ENCODE results near the gene FRMD3. TPM values are rescaled to one million over a fixed set of nuclear protein-coding genes. Genes with fewer than 3 reads are reported as not detected.

The FRMD3 gene
- total RNA-seq, 1 experiment from 2014 or later, result 14.5 TPM

DNA sequence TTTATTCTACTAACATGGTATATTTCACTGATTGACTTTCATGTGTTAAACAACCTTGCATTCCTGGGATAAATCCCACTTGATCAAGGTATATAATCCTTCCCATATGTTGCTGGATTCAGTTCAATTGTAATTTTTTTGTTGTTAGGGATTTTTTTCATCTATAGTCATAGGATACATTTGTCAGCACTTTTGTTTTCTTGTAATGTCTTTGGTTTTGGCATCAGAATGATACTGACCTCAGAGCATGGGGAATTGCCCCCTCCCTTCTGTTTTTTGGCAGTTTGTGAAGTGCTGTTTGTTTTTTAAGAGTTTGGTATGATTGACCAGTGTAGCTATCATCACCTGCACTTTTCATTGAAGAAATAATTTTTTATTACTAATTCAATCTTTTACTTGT is 298.5 kb downstream of the FRMD3 start:
- ChIA-PET POLR2A (no interaction called here), CTCF (no interaction called here)
- Histone ChIP-seq H3K9me3 (ENCODE audit: control insufficient read depth, insufficient read depth, low read depth, low read length) (no peaks in the 10 kb centered on the region), H3K36me3 (ENCODE audit: control insufficient read depth, insufficient read depth, low read length) (no peaks in the 10 kb centered on the region), H3K27me3 (ENCODE audit: control insufficient read depth, insufficient read depth, low read length) (no peaks in the 10 kb centered on the region), H3K4me1 (ENCODE audit: control insufficient read depth, insufficient read depth, low read length) (no peaks in the 10 kb centered on the region), H3K27ac (ENCODE audit: low read length) (no peak overlapping the region), H3K4me3 (ENCODE audit: low read depth in 2 of 2, low read length in 2 of 2) (no peak overlapping the region)
- no peak for DNase-seq (ENCODE audit: low read depth, low spot score)
- in situ Hi-C loops (cut with HindIII; ENCODE audit: low pct_unique_long_range_greater_than_20kb, low sequenced_read_pairs) (no loop called here), intact Hi-C loops (cut with micrococcal nuclease; ENCODE audit: unreplicated experiment) (no loop called here)
- ATAC-seq, result no peak
- no TSS peak for BruUV-seq (replicated peaks)
- TF ChIP-seq, protein P1, sequence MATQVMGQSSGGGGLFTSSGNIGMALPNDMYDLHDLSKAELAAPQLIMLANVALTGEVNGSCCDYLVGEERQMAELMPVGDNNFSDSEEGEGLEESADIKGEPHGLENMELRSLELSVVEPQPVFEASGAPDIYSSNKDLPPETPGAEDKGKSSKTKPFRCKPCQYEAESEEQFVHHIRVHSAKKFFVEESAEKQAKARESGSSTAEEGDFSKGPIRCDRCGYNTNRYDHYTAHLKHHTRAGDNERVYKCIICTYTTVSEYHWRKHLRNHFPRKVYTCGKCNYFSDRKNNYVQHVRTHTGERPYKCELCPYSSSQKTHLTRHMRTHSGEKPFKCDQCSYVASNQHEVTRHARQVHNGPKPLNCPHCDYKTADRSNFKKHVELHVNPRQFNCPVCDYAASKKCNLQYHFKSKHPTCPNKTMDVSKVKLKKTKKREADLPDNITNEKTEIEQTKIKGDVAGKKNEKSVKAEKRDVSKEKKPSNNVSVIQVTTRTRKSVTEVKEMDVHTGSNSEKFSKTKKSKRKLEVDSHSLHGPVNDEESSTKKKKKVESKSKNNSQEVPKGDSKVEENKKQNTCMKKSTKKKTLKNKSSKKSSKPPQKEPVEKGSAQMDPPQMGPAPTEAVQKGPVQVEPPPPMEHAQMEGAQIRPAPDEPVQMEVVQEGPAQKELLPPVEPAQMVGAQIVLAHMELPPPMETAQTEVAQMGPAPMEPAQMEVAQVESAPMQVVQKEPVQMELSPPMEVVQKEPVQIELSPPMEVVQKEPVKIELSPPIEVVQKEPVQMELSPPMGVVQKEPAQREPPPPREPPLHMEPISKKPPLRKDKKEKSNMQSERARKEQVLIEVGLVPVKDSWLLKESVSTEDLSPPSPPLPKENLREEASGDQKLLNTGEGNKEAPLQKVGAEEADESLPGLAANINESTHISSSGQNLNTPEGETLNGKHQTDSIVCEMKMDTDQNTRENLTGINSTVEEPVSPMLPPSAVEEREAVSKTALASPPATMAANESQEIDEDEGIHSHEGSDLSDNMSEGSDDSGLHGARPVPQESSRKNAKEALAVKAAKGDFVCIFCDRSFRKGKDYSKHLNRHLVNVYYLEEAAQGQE (IDR thresholded peaks at IDR 0.05; ENCODE audit: insufficient read depth in 1 of 2, low read depth in 2 of 2, low read length in 1 of 2), result no peak
- TF ChIP-seq POLR2AphosphoS5 (IDR thresholded peaks at IDR 0.05; ENCODE audit: low read depth, low read length), result no peak
- no peak for TF ChIP-seq SIN3A (IDR thresholded peaks at IDR 0.05; ENCODE audit: borderline replicate concordance, insufficient read depth, low read depth, low read length)
- TF ChIP-seq TCF7L2 (IDR thresholded peaks at IDR 0.05; ENCODE audit: low read depth, low read length), result no peak
- TF ChIP-seq, protein P2, sequence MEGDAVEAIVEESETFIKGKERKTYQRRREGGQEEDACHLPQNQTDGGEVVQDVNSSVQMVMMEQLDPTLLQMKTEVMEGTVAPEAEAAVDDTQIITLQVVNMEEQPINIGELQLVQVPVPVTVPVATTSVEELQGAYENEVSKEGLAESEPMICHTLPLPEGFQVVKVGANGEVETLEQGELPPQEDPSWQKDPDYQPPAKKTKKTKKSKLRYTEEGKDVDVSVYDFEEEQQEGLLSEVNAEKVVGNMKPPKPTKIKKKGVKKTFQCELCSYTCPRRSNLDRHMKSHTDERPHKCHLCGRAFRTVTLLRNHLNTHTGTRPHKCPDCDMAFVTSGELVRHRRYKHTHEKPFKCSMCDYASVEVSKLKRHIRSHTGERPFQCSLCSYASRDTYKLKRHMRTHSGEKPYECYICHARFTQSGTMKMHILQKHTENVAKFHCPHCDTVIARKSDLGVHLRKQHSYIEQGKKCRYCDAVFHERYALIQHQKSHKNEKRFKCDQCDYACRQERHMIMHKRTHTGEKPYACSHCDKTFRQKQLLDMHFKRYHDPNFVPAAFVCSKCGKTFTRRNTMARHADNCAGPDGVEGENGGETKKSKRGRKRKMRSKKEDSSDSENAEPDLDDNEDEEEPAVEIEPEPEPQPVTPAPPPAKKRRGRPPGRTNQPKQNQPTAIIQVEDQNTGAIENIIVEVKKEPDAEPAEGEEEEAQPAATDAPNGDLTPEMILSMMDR (IDR thresholded peaks at IDR 0.05), result no peak

DNA sequence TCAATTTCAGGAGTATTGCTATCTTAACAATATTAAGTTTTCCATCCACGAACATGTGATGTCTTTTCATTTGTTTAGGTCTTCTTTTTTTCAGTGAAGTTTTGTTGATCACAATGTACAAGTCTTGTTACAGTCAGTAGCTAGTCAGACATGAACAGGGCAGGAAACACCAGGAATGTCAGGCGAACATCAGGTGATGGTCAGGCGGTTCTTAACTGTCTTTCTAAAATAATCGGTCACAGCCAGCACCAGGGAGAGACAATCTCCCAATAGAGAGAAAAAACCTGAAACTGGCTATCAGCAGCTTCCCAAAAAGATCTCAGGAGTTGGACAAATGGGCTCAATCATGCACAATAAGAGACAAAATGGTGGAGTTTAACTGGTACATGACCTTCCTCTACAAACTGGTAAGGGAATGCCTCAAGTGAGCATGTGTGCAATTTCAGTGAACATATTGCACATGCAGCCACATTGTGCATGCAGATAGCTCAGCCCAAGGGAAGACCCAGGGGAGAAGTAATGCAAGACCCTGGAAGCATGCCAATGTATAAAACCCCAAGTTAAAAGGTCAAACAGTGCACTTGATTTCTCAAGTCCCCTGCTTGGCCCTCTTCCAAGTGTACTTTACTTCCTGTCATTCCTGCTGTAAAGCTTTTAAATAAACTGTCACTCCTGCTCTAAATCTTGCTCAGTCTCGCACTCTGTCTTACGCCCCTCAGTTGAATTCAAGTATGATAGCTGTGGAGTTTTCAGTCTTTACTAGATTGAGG is 299.1 kb downstream of the FRMD3 start:
- no TSS peak for BruUV-seq (replicated peaks)
- DNase-seq (ENCODE audit: low read depth, low spot score) (no peak), ATAC-seq (no peak)
- H3K36me3 ChIP-seq (ENCODE audit: control insufficient read depth, insufficient read depth, low read length), result no peaks in the 10 kb centered on the region
- no peak for TF ChIP-seq SIN3A (IDR thresholded peaks at IDR 0.05; ENCODE audit: borderline replicate concordance, insufficient read depth, low read depth, low read length)
- TF ChIP-seq POLR2AphosphoS5 (IDR thresholded peaks at IDR 0.05; ENCODE audit: low read depth, low read length), result no peak
- TF ChIP-seq, protein P2 (IDR thresholded peaks at IDR 0.05), result no peak
- TF ChIP-seq TCF7L2 (IDR thresholded peaks at IDR 0.05; ENCODE audit: low read depth, low read length), result no peak
- TF ChIP-seq, protein P1 (IDR thresholded peaks at IDR 0.05; ENCODE audit: insufficient read depth in 1 of 2, low read depth in 2 of 2, low read length in 1 of 2), result no peak
- CTCF ChIA-PET, result no interaction called here
- H3K27me3 ChIP-seq (ENCODE audit: control insufficient read depth, insufficient read depth, low read length), result no peaks in the 10 kb centered on the region
- POLR2A ChIA-PET, result no interaction called here
- H3K4me1 ChIP-seq (ENCODE audit: control insufficient read depth, insufficient read depth, low read length), result no peaks in the 10 kb centered on the region
- no peaks in the 10 kb centered on the region for H3K9me3 ChIP-seq (ENCODE audit: control insufficient read depth, insufficient read depth, low read depth, low read length)
- no peak overlapping the region for H3K4me3 ChIP-seq (ENCODE audit: low read depth in 2 of 2, low read length in 2 of 2)
- in situ Hi-C loops (cut with HindIII; ENCODE audit: low pct_unique_long_range_greater_than_20kb, low sequenced_read_pairs), result no loop called here
- intact Hi-C loops (cut with micrococcal nuclease; ENCODE audit: unreplicated experiment), result no loop called here
- H3K27ac ChIP-seq (ENCODE audit: low read length), result no peak overlapping the region

Measured in Panc1 (cell line).